SK-N-SH (cell line): Measurements from ENCODE around the gene PPARGC1A. TPM values are rescaled to one million over a fixed set of nuclear protein-coding genes. Genes with fewer than 3 reads are reported as not detected.

Experiments
- CTCF ChIA-PET: fragments of 300-600, 350-600 bp; formaldehyde crosslinking; extraction: SDS; loops from one replicate; lab custom pipeline; 2021; lab: Yijun Ruan, JAX
- POLR2A ChIA-PET: fragments of 350-600 bp; sonication (Branson Sonifier 250); formaldehyde crosslinking; extraction: SDS; loops from one replicate; lab custom pipeline; 2020; ENCODE audit warnings: antibody characterized with exemption, inconsistent platforms; lab: Yijun Ruan, JAX
- DNase-seq: peaks from one replicate; pipeline ENCODE4 v3.0.0; 2012
- H2AFZ ChIP-seq: fragments of 200-600 bp; sonication (generic); 2 replicates; pipeline ENCODE4 v1.8.1; 2016; ENCODE audit warnings: antibody characterized with exemption, mild to moderate bottlenecking, low read depth
- H3F3A ChIP-seq: fragments of 200-600 bp; sonication (generic); replicated peaks from 2 replicates; pipeline ENCODE3; 2016; ENCODE audit warnings: antibody characterized with exemption, mild to moderate bottlenecking; ENCODE audit not compliant: insufficient read depth
- H3K27ac ChIP-seq, 2 experiments: fragments of 200-500 bp in 1 of 2; fragments of 200-600 bp in 1 of 2; sonication (Bioruptor generic) in 1 of 2; sonication (generic), shearing (Covaris generic) in 1 of 2; 2 replicates each; pipeline versions ENCODE4 v1.5.1 to v1.6.1; 2014 to 2016; ENCODE audit warnings: low read depth in 2 of 2, inconsistent platforms in 1 of 2, low read length in 1 of 2, mild to moderate bottlenecking in 1 of 2, mixed read lengths in 1 of 2
- H3K27me3 ChIP-seq: fragments of 200-600 bp; sonication (generic), shearing (Covaris generic); 2 replicates; pipeline ENCODE4 v1.6.1; 2016; ENCODE audit warnings: mixed run types; ENCODE audit not compliant: insufficient read depth
- H3K36me3 ChIP-seq, 2 experiments: fragments of 200-500 bp in 1 of 2; fragments of 200-600 bp in 1 of 2; sonication (Bioruptor generic) in 1 of 2; sonication (generic) in 1 of 2; replicated peaks in 1 of 2; 2 replicates each; pipeline versions ENCODE3 to v1.5.1; 2014 to 2016; ENCODE audit warnings: low read length in 1 of 2, mild to moderate bottlenecking in 1 of 2; ENCODE audit not compliant: insufficient read depth in 2 of 2, control insufficient read depth in 1 of 2
- H3K4me1 ChIP-seq, 2 experiments: fragments of 200-500 bp in 1 of 2; fragments of 200-600 bp in 1 of 2; sonication (Bioruptor generic) in 1 of 2; sonication (generic), shearing (Covaris generic) in 1 of 2; 2 replicates each; pipeline versions ENCODE4 v1.5.1 to v1.6.1; 2014 to 2016; ENCODE audit warnings: low read depth in 1 of 2, low read length in 1 of 2, mixed run types in 1 of 2; ENCODE audit not compliant: insufficient read depth in 2 of 2, control insufficient read depth in 1 of 2
- H3K4me2 ChIP-seq: fragments of 200-600 bp; sonication (generic), shearing (Covaris generic); 2 replicates; pipeline ENCODE4 v1.6.1; 2017; ENCODE audit warnings: mixed run types
- H3K4me3 ChIP-seq, 2 experiments: fragments of 200-500 bp in 1 of 2; fragments of 200-600 bp in 1 of 2; sonication (Bioruptor generic) in 1 of 2; sonication (generic), shearing (Covaris generic) in 1 of 2; 2 replicates each; pipeline versions ENCODE4 v1.5.1 to v1.8.1; 2014 to 2016; ENCODE audit warnings: low read depth in 2 of 2, inconsistent platforms in 1 of 2, low read length in 1 of 2, mild to moderate bottlenecking in 1 of 2, mixed read lengths in 1 of 2, moderate library complexity in 1 of 2
- H3K79me2 ChIP-seq: fragments of 200-600 bp; sonication (generic); 2 replicates; pipeline ENCODE4 v1.8.1; 2017; ENCODE audit warnings: mild to moderate bottlenecking; ENCODE audit not compliant: insufficient read depth
- H3K9ac ChIP-seq: fragments of 200-600 bp; sonication (generic); 2 replicates; pipeline ENCODE4 v1.6.1; 2017; ENCODE audit warnings: mixed run types
- H3K9me2 ChIP-seq: fragments of 200-600 bp; sonication (generic); 2 replicates; pipeline ENCODE4 v1.6.1; 2017; ENCODE audit warnings: mixed run types
- H3K9me3 ChIP-seq: fragments of 200-600 bp; sonication (generic); 2 replicates; pipeline ENCODE4 v1.6.1; 2017; ENCODE audit warnings: mixed run types, mild to moderate bottlenecking, moderate library complexity
- H4K20me1 ChIP-seq: fragments of 200-600 bp; sonication (generic); 2 replicates; pipeline ENCODE4 v1.6.1; 2017; ENCODE audit warnings: mild to moderate bottlenecking, mixed run types; ENCODE audit not compliant: insufficient read depth
- CHD2 ChIP-seq: fragments of 150-350 bp; IDR thresholded peaks from 2 replicates; pipeline ENCODE4 v1.6.1; 2018; ENCODE audit warnings: low read length; ENCODE audit not compliant: partially characterized antibody
- CTCF ChIP-seq: fragments of 200-600 bp; sonication (generic); IDR thresholded peaks from 2 replicates; pipeline ENCODE4 v1.6.1; 2017; ENCODE audit warnings: antibody characterized with exemption, mild to moderate bottlenecking, moderate library complexity
- FOSL2 ChIP-seq: IDR thresholded peaks from 2 replicates; pipeline ENCODE4 v1.4.0; 2012; ENCODE audit warnings: low read depth, mild to moderate bottlenecking, moderate library complexity, borderline replicate concordance
- FOXJ3 ChIP-seq: sonication (generic); formaldehyde crosslinking; IDR thresholded peaks from 2 replicates; pipeline ENCODE4 v1.5.1; 2020; ENCODE audit warnings: mild to moderate bottlenecking, missing genetic modification reagents
- FOXM1 ChIP-seq: IDR thresholded peaks from 2 replicates; pipeline ENCODE4 v1.4.0; 2012; ENCODE audit warnings: low read depth, mild to moderate bottlenecking
- IRF3 ChIP-seq: fragments of 150-350 bp; IDR thresholded peaks from 2 replicates; pipeline ENCODE4 v1.6.1; 2016; ENCODE audit warnings: mild to moderate bottlenecking, low read depth, low read length
- JUND ChIP-seq: IDR thresholded peaks from 2 replicates; pipeline ENCODE4 v1.4.0; 2012
- MXI1 ChIP-seq: IDR thresholded peaks from 2 replicates; pipeline ENCODE4 v1.6.1; 2012; ENCODE audit warnings: mild to moderate bottlenecking, low read depth, low read length, improper control_type of control experiment
- NFIC ChIP-seq: IDR thresholded peaks from 2 replicates; pipeline ENCODE4 v1.4.0; 2012; ENCODE audit warnings: borderline replicate concordance
- RAD21 ChIP-seq: IDR thresholded peaks from 2 replicates; pipeline ENCODE4 v1.6.1; 2012; ENCODE audit warnings: mild to moderate bottlenecking, low read length
- TAF1 ChIP-seq: IDR thresholded peaks from 2 replicates; pipeline ENCODE4 v1.6.1; 2012; ENCODE audit warnings: low read depth, mild to moderate bottlenecking, low read length, moderate library complexity, borderline replicate concordance
- TEAD4 ChIP-seq: IDR thresholded peaks from 2 replicates; pipeline ENCODE4 v1.4.0; 2012; ENCODE audit warnings: mild to moderate bottlenecking, borderline replicate concordance; ENCODE audit not compliant: insufficient read depth
- YY1 ChIP-seq: IDR thresholded peaks from 2 replicates; pipeline ENCODE4 v1.4.0; 2012; ENCODE audit warnings: low read depth, mild to moderate bottlenecking
- WGBS: methylation state at CpG from one replicate; pipeline ENCODE4 v1.1.6; 2017; ENCODE audit warnings: low lambda C conversion rate; 5-methylcytosine and 5-hydroxymethylcytosine counted together
- polyA plus RNA-seq, 3 experiments: library from polyadenylated mRNA; depleted of rRNA; stranded (reverse); fragments of >200 nt; gene quantifications; 2 replicates each; pipeline ENCODE4 v1.2.3, GENCODE V29; 2012
- TF ChIP-seq, protein P1 (sequence below): IDR thresholded peaks from 2 replicates; pipeline ENCODE4 v1.4.0; 2012; ENCODE audit warnings: low read depth, borderline replicate concordance
- TF ChIP-seq, protein P2 (sequence below): fragments of 150-350 bp; IDR thresholded peaks from 2 replicates; pipeline ENCODE4 v1.6.1; 2017; ENCODE audit warnings: antibody characterized with exemption, low read length, low read depth, borderline replicate concordance
- TF ChIP-seq, protein P3 (sequence below): IDR thresholded peaks from 2 replicates; pipeline ENCODE4 v1.4.0; 2012; ENCODE audit warnings: low read depth, borderline replicate concordance

Gene PPARGC1A
- polyA plus RNA-seq, 1 of the 3 experiments (the other 2 are of a cell fraction): 0.07 TPM

DNA sequence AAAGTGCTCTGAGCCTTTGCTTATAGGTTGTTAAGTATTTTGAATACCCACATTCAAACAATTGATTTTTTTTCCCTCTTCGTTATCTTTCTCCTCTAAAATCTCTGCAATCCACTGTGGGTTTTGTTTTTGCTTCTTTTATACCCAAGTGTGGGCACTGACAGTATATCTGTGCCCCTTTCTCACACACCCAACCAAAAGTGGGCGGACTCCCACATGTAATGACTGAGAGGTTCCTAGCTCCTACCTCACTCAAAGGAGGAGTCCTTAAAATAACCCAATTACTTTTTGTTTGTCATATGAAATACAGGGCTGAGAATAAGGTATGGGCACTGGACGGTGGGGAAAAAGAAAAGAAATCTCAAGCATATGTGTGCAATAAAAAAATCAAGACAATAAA is 51.7 kb downstream of the PPARGC1A start (continued):
- TF ChIP-seq CHD2: no peak
- TF ChIP-seq, protein P1, sequence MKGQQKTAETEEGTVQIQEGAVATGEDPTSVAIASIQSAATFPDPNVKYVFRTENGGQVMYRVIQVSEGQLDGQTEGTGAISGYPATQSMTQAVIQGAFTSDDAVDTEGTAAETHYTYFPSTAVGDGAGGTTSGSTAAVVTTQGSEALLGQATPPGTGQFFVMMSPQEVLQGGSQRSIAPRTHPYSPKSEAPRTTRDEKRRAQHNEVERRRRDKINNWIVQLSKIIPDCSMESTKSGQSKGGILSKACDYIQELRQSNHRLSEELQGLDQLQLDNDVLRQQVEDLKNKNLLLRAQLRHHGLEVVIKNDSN: no peak

- no peaks in the 10 kb centered on the region for H3K9me2 ChIP-seq
- no peaks in the 10 kb centered on the region for H3K4me1 ChIP-seq
- H3K4me2 ChIP-seq: no peak overlapping the region
- no peak overlapping the region for H3K27ac ChIP-seq
- H3K9ac ChIP-seq: no peak overlapping the region
- no peaks in the 10 kb centered on the region for H3K36me3 ChIP-seq
- TF ChIP-seq, protein P2, sequence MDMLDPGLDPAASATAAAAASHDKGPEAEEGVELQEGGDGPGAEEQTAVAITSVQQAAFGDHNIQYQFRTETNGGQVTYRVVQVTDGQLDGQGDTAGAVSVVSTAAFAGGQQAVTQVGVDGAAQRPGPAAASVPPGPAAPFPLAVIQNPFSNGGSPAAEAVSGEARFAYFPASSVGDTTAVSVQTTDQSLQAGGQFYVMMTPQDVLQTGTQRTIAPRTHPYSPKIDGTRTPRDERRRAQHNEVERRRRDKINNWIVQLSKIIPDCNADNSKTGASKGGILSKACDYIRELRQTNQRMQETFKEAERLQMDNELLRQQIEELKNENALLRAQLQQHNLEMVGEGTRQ: no peak
- no peak for TF ChIP-seq RAD21
- no peak for TF ChIP-seq NFIC
- TF ChIP-seq TAF1: no peak
- TF ChIP-seq FOXM1: no peak
- TF ChIP-seq CHD2: no peak
- no peak for TF ChIP-seq FOXJ3 (CRISPR knock-in tag)
- no peak for TF ChIP-seq TEAD4
- TF ChIP-seq YY1: no peak
- TF ChIP-seq, protein P3, sequence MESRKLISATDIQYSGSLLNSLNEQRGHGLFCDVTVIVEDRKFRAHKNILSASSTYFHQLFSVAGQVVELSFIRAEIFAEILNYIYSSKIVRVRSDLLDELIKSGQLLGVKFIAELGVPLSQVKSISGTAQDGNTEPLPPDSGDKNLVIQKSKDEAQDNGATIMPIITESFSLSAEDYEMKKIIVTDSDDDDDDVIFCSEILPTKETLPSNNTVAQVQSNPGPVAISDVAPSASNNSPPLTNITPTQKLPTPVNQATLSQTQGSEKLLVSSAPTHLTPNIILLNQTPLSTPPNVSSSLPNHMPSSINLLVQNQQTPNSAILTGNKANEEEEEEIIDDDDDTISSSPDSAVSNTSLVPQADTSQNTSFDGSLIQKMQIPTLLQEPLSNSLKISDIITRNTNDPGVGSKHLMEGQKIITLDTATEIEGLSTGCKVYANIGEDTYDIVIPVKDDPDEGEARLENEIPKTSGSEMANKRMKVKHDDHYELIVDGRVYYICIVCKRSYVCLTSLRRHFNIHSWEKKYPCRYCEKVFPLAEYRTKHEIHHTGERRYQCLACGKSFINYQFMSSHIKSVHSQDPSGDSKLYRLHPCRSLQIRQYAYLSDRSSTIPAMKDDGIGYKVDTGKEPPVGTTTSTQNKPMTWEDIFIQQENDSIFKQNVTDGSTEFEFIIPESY: no peak
- TF ChIP-seq FOSL2: no peak
- TF ChIP-seq IRF3: no peak
- TF ChIP-seq JUND: no peak
- TF ChIP-seq MXI1: no peak
- TF ChIP-seq CTCF: no peak
- no peaks in the 10 kb centered on the region for H3K79me2 ChIP-seq
- ChIA-PET CTCF (interaction anchor here (1.5 kb wide), 1 partner anchor 9 kb away, joined by 5 read pairs; no protein-coding TSS in a partner anchor), POLR2A (no interaction called here)
- DNase-seq: no peak
- H3F3A ChIP-seq: no peaks in the 10 kb centered on the region
- WGBS: 33% methylated on average over 2 of the region's 2 CpGs
- H3K9me3 ChIP-seq: no peaks in the 10 kb centered on the region
- no peaks in the 10 kb centered on the region for H3K27me3 ChIP-seq
- no peak overlapping the region for H3K4me3 ChIP-seq
- H4K20me1 ChIP-seq: no peaks in the 10 kb centered on the region
- H2AFZ ChIP-seq: no peak overlapping the region
These were observed 52.5 kb downstream of the PPARGC1A start for GRCh38 chr4:23837371-23837770.
